Mesenchymal stem cell (in vitro differentiated cells and primary cell): ENCODE measurements around the gene CILP2.

Experiments used
- DNase-seq: peaks from one replicate; pipeline ENCODE4 v3.0.0-alpha.2; 2013
- H2AFZ ChIP-seq: one replicate; pipeline ENCODE4 v1.6.1; 2013; ENCODE audit warnings: low read depth, mild to moderate bottlenecking, control low read depth, inconsistent platforms, low read length, moderate library complexity
- H2AK5ac ChIP-seq: 2 replicates; pipeline ENCODE4 v1.6.1; 2013; ENCODE audit warnings: low read length, moderate library complexity, mild to moderate bottlenecking, inconsistent platforms; ENCODE audit not compliant: severe bottlenecking
- H2BK120ac ChIP-seq: one replicate; pipeline ENCODE4 v1.6.1; 2013; ENCODE audit warnings: low read depth, mild to moderate bottlenecking, inconsistent platforms, low read length, moderate library complexity
- H2BK12ac ChIP-seq, 2 experiments: one replicate each; pipeline ENCODE4 v1.6.1; 2013; ENCODE audit warnings: inconsistent platforms in 2 of 2, low read length in 2 of 2, mild to moderate bottlenecking in 2 of 2, moderate library complexity in 2 of 2, control low read depth in 1 of 2
- H2BK15ac ChIP-seq: one replicate; pipeline ENCODE4 v1.6.1; 2013; ENCODE audit warnings: mild to moderate bottlenecking, low read depth, inconsistent platforms; ENCODE audit not compliant: poor library complexity, severe bottlenecking
- H2BK5ac ChIP-seq: 2 replicates; pipeline ENCODE4 v1.6.1; 2013; ENCODE audit warnings: low read depth, mild to moderate bottlenecking, low read length, control low read depth, inconsistent platforms; ENCODE audit not compliant: poor library complexity, severe bottlenecking
- H3K14ac ChIP-seq, 2 experiments: one replicate each; pipeline ENCODE4 v1.6.1; 2013; ENCODE audit warnings: inconsistent platforms in 2 of 2, low read length in 2 of 2, control low read depth in 1 of 2, mild to moderate bottlenecking in 1 of 2, moderate library complexity in 1 of 2
- H3K18ac ChIP-seq, 2 experiments: one replicate each; pipeline ENCODE4 v1.6.1; 2013; ENCODE audit warnings: inconsistent platforms in 2 of 2, low read length in 2 of 2, control low read depth in 1 of 2, low read depth in 1 of 2, mild to moderate bottlenecking in 1 of 2
- H3K23ac ChIP-seq, 2 experiments: one replicate each; pipeline ENCODE4 v1.6.1; 2013; ENCODE audit warnings: inconsistent platforms in 2 of 2, low read length in 2 of 2, mild to moderate bottlenecking in 2 of 2, moderate library complexity in 2 of 2, control low read depth in 1 of 2
- H3K27ac ChIP-seq: 2 replicates; pipeline ENCODE4 v1.5.1; 2013; ENCODE audit warnings: mild to moderate bottlenecking, moderate library complexity, low read length, control low read depth, inconsistent platforms; ENCODE audit not compliant: poor library complexity, severe bottlenecking
- H3K27me3 ChIP-seq, 2 experiments: 2 replicates each; pipeline versions ENCODE4 v1.6.1 to v1.7.0; 2013; ENCODE audit warnings: low read length in 2 of 2, mild to moderate bottlenecking in 2 of 2, moderate library complexity in 2 of 2, control low read depth in 1 of 2, inconsistent platforms in 1 of 2; ENCODE audit not compliant: control insufficient read depth in 1 of 2, insufficient read depth in 1 of 2
- H3K36me3 ChIP-seq, 2 experiments: 2 replicates each; pipeline versions ENCODE4 v1.6.1 to v1.7.0; 2013; ENCODE audit warnings: low read length in 2 of 2, control low read depth in 1 of 2, inconsistent platforms in 1 of 2, low read depth in 1 of 2, mild to moderate bottlenecking in 1 of 2; ENCODE audit not compliant: insufficient read depth in 2 of 2, control insufficient read depth in 1 of 2
- H3K4ac ChIP-seq, 2 experiments: one replicate each; pipeline ENCODE4 v1.6.1; 2013; ENCODE audit warnings: inconsistent platforms in 2 of 2, low read length in 2 of 2, mild to moderate bottlenecking in 2 of 2, moderate library complexity in 2 of 2, control low read depth in 1 of 2, low read depth in 1 of 2
- H3K4me1 ChIP-seq: 2 replicates; pipeline ENCODE4 v1.6.1; 2013; ENCODE audit warnings: low read depth, low read length, control low read depth; ENCODE audit not compliant: control insufficient read depth, insufficient read depth
- H3K4me2 ChIP-seq: 2 replicates; pipeline ENCODE4 v1.6.1; 2013; ENCODE audit warnings: low read length, mild to moderate bottlenecking, inconsistent platforms; ENCODE audit not compliant: poor library complexity, severe bottlenecking
- H3K4me3 ChIP-seq, 2 experiments: 2 replicates each; pipeline versions ENCODE4 v1.5.1 to v1.7.0; 2013; ENCODE audit warnings: low read length in 2 of 2, mild to moderate bottlenecking in 2 of 2, control low read depth in 1 of 2, low read depth in 1 of 2; ENCODE audit not compliant: insufficient read depth in 1 of 2
- H3K79me1 ChIP-seq: replicated peaks from 2 replicates; pipeline ENCODE4 v1.6.1; 2013; ENCODE audit warnings: mild to moderate bottlenecking, control low read depth, low read length, inconsistent platforms; ENCODE audit not compliant: poor library complexity, severe bottlenecking
- H3K9ac ChIP-seq: 2 replicates; pipeline ENCODE4 v1.7.0; 2013; ENCODE audit warnings: mild to moderate bottlenecking, low read length, moderate library complexity
- H3K9me3 ChIP-seq: 2 replicates; pipeline ENCODE4 v1.7.0; 2013; ENCODE audit warnings: mild to moderate bottlenecking, low read length; ENCODE audit not compliant: control insufficient read depth
- H4K8ac ChIP-seq: one replicate; pipeline ENCODE4 v1.6.1; 2013; ENCODE audit warnings: inconsistent platforms, mild to moderate bottlenecking, low read length, moderate library complexity
- H4K91ac ChIP-seq: one replicate; pipeline ENCODE4 v1.6.1; 2013; ENCODE audit warnings: mild to moderate bottlenecking, low read length, inconsistent platforms
- whole genome bisulfite sequencing: methylation state at CpG from one replicate; pipeline ENCODE4 v1.1.7; 2013; ENCODE audit warnings: mixed read lengths; 5-methylcytosine and 5-hydroxymethylcytosine counted together

CILP2 gene

DNA sequence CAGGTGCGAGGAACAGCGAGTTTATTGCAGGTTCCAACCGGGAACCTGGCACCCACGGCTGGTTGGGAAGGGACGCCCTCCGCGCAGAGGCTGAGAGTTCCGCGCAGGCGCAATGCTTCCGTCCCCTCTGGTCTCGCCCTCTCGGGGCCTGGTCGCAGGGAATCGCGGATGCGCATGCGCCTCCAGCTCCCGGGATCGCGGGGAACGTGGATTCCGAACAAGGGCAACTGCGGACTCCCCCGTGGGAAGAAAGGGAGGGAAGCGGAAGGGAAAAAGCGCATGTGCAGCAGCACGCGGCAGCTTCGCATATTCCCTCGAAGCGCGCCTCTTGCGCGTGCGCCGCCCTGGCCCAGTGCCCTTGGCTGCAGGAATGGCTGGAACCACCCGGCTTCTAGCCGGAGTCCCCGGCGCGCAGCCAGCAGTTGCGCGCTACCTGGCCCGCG, 23.8 kb upstream of the CILP2 start:
- Histone ChIP-seq H3K27ac (no peak overlapping the region), H2AK5ac (no peak overlapping the region), H2BK12ac (no peak overlapping the region), H2BK5ac (no peak overlapping the region), H3K4me1 (peaks cover 12% of the 10 kb centered on the region), H3K23ac (no peak overlapping the region), H3K27me3 (no peaks in the 10 kb centered on the region), H3K36me3 (peaks cover under 1 to 21% of the 10 kb centered on the region in 2 experiments), H4K91ac (no peak overlapping the region), H2BK15ac (no peak overlapping the region), H3K14ac (no peak overlapping the region), H2BK120ac (no peak overlapping the region), H4K8ac (no peak overlapping the region), H2AFZ (no peak overlapping the region), H3K79me1 (peaks cover 18% of the 10 kb centered on the region), H3K9ac (peak overlapping the region; percentile 32), H3K4ac (no peak overlapping the region), H3K9me3 (peaks cover 3% of the 10 kb centered on the region), H3K4me3 (peak overlapping the region in 1 of 2 experiments; percentile 39), H3K18ac (no peak overlapping the region), H3K4me2 (no peak overlapping the region)
- no peak for DNase-seq
- 95% methylated on average over 43 of the region's 46 CpGs for WGBS

DNA sequence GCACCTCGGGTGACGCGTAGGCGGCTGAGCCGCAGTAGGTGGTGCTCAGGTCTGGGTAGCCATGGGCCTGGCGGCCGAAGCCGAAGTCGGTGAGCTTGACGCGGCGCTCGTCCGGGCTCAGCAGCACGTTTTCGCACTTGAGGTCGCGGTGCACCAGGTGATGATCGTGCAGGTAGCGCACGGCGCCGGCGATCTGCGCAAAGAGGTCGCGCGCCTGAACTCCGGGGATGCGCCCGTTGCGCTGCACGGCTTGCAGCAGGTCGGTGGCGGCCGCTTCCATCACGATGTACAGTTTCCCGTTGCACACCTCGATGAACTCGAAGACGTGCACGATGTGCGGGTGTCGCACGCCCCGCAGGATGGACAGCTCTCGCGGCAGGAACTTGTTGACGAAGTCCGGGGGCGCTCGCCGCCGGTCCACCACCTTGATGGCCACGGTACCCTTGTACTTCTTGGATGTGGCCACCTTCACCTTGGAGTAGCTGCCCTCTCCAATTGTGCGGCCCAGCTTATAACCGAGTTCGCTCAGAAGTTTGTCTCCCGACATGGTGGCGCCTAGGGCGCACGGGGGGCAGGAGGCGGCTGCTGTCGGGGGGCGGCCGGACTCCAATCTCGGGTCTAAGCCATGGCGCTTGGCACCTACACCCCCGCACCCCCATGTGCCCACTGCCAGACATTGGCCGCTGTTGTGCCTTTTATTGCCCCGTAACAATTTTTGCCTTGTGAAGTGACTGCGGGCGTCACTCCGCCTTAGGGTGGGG, 23.0 kb upstream of the CILP2 start, which contains the start of gene TSSK6:
TSS of gene TSSK6 (minus strand) at position 668 of the 761 bp plus-strand sequence. CDS start at position 547, 121 bp downstream.
- H3K9ac ChIP-seq: peak within 1 kb of the TSS; percentile 97
- H2BK120ac ChIP-seq: peak within 1 kb of the TSS; percentile 73
- no peak for DNase-seq
- H2BK15ac ChIP-seq: peak within 1 kb of the TSS; percentile 61
- H3K4me1 ChIP-seq: peaks cover 14% of the 10 kb centered on the region
- H2AK5ac ChIP-seq: peak within 1 kb of the TSS; percentile 14
- peak within 1 kb of the TSS; percentile 89 for H3K4me2 ChIP-seq
- peak within 1 kb of the TSS; percentile 25 for H3K27ac ChIP-seq
- peak within 1 kb of the TSS; percentile 99 for H4K8ac ChIP-seq
- H3K9me3 ChIP-seq: peaks cover 3% of the 10 kb centered on the region
- H3K4ac ChIP-seq: peak within 1 kb of the TSS; percentile 95
- peak within 1 kb of the TSS; percentile 75 to 98 for H3K4me3 ChIP-seq
- no peak within 1 kb of the TSS for H2BK12ac ChIP-seq
- peaks cover 8 to 26% of the 10 kb centered on the region in 2 experiments for H3K36me3 ChIP-seq
- no peaks in the 10 kb centered on the region for H3K27me3 ChIP-seq
- no peak within 1 kb of the TSS for H3K23ac ChIP-seq
- peak within 1 kb of the TSS; percentile 77 for H4K91ac ChIP-seq
- peak within 1 kb of the TSS in 1 of 2 experiments; percentile 80 for H3K14ac ChIP-seq
- peak within 1 kb of the TSS; percentile 33 for H2AFZ ChIP-seq
- H2BK5ac ChIP-seq: no peak within 1 kb of the TSS
- 97% methylated on average over 74 of the region's 74 CpGs for WGBS
- peaks cover 23% of the 10 kb centered on the region for H3K79me1 ChIP-seq
- peak within 1 kb of the TSS; percentile 87 to 95 for H3K18ac ChIP-seq

DNA sequence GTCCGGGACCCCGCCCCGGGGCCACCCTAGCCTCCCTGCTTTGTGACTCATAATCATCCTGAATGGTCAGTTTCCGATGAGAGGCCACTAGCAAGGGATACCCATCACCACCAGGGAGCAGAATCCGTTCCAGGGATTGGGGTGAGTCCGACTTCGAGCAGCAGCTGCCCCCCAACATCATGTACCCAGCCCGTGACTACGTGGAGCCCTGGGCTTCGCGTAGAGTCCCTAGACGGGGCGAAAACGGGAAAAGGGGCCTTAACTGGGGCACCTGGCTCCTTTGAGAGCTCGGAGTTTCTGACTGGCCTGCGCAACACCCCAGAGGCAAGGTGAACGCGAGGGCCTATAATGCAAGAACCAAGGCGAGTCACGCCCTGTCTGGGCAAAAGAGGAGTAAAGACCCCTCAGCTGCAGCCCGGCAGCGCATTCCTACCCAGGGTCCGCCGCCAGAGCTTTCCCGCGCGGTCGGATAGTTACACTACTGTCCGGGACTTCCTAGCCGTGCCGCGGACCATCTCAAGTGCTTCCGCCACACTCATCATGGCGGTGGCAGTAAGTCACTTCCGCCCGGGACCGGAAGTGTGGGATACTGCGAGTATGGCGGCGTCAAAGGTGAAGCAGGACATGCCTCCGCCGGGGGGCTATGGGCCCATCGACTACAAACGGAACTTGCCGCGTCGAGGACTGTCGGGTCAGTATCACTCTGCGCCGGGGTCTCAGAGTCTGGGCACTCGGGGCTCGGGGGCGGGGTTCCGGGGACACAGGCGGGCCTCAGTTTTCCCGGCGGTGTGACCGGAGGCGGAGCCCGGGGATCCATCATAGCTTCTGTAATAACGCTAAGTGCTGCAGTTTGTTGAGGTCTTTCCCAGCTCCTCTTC, 22.2 kb upstream of the CILP2 start, which contains the start of gene NDUFA13:
TSS of gene NDUFA13 (plus strand) at position 584 of the 878 bp plus-strand sequence. CDS start at position 598, 14 bp downstream.
- peak; percentile 95 for DNase-seq
- Histone ChIP-seq H3K4me2 (peak within 1 kb of the TSS; percentile 89), H2AFZ (peak within 1 kb of the TSS; percentile 33), H3K18ac (peak within 1 kb of the TSS; percentile 87 to 95), H2AK5ac (peak within 1 kb of the TSS; percentile 14), H3K14ac (peak within 1 kb of the TSS in 1 of 2 experiments; percentile 80), H3K36me3 (peaks cover 15 to 27% of the 10 kb centered on the region in 2 experiments), H2BK12ac (no peak within 1 kb of the TSS), H3K4ac (peak within 1 kb of the TSS; percentile 95), H3K27ac (peak within 1 kb of the TSS; percentile 25), H2BK120ac (peak within 1 kb of the TSS; percentile 73), H2BK5ac (no peak within 1 kb of the TSS), H4K91ac (peak within 1 kb of the TSS; percentile 77), H2BK15ac (peak within 1 kb of the TSS; percentile 61), H3K23ac (no peak within 1 kb of the TSS), H4K8ac (peak within 1 kb of the TSS; percentile 99), H3K27me3 (no peaks in the 10 kb centered on the region), H3K9ac (peak within 1 kb of the TSS; percentile 97), H3K4me3 (peak within 1 kb of the TSS; percentile 75 to 98), H3K9me3 (peaks cover 3% of the 10 kb centered on the region), H3K79me1 (peaks cover 28% of the 10 kb centered on the region), H3K4me1 (peaks cover 14% of the 10 kb centered on the region)
- 13% methylated on average over 60 of the region's 61 CpGs for whole genome bisulfite sequencing
